Measurements from ENCODE around the gene F10. TPM values are rescaled to one million over a fixed set of nuclear protein-coding genes. Genes with fewer than 3 reads are reported as not detected.

F10 gene
- total and polyA plus RNA-seq, 9 of the 15 experiments (the other 6 are each of a cell fraction or from before 2014, with no cell fraction given): 0.04 to 0.09 (median 0.07) TPM; not detected in 5

- FAIRE-seq: no peak
- Histone ChIP-seq H2AFZ (ENCODE audit: low read depth, low read length) (no peak overlapping the region), H4K20me1 (replicated peaks; ENCODE audit: control insufficient read depth, insufficient read depth, low read length) (0 out of 2 replicates have a peak, but pooled peaks cover 7% of the 10 kb centered on the region), H3K9ac (ENCODE audit: insufficient read depth in 1 of 2, low read depth in 2 of 2, low read length in 2 of 2) (no peak overlapping the region), H3K4me3 (no peak overlapping the region), H3K79me2 (ENCODE audit: control insufficient read depth, insufficient read depth, low read length) (no peaks in the 10 kb centered on the region), H3K9me3 (replicated peaks; ENCODE audit: control insufficient read depth, insufficient read depth, low read depth, low read length) (no peaks in the 10 kb centered on the region), H3K4me1 (replicated peaks in 1 of 2; ENCODE audit: control insufficient read depth in 2 of 2, insufficient read depth in 2 of 2, low read length in 2 of 2) (peaks cover 0 to 10% of the 10 kb centered on the region in 2 experiments; a peak in 2 of 5 replicates), H3K4me2 (ENCODE audit: insufficient read depth, low read length) (no peak overlapping the region), H3K36me3 (ENCODE audit: control insufficient read depth, insufficient read depth, low read length) (no peaks in the 10 kb centered on the region), H3K27me3 (ENCODE audit: control insufficient read depth in 2 of 2, insufficient read depth in 2 of 2, low read length in 2 of 2) (peaks cover 3 to 30% of the 10 kb centered on the region in 2 experiments; a peak in 4 of 5 replicates), H3K9me1 (ENCODE audit: control insufficient read depth, insufficient read depth, low read length) (no peaks in the 10 kb centered on the region), H3K27ac (ENCODE audit: extremely low read depth, low read depth, low read length) (no peak overlapping the region)
- DNase-seq (ENCODE audit: extremely low read depth in 1 of 4, low spot score in 3 of 4): no peak
- intact Hi-C loops (cut with micrococcal nuclease) (no loop called here), in situ Hi-C loops (cut with MboI) (no loop called here)
- CTCF ChIA-PET (ENCODE audit: low intra/inter-chr PET ratio): no interaction called here
- no peak for ATAC-seq
- no TSS peak for BruUV-seq (replicated peaks)
- no peak for TF ChIP-seq MEIS2 (IDR thresholded peaks at IDR 0.05; ENCODE audit: partially characterized antibody)
- no peak for TF ChIP-seq ZNF124 (CRISPR knock-in tag; IDR thresholded peaks at IDR 0.05)
- no peak for TF ChIP-seq ZNF431 (CRISPR knock-in tag; IDR thresholded peaks at IDR 0.05)
- no peak for TF ChIP-seq TFE3 (CRISPR knock-in tag; IDR thresholded peaks at IDR 0.05)
- no peak for TF ChIP-seq NFATC3 (IDR thresholded peaks at IDR 0.05)
- no peak for TF ChIP-seq ZNF507 (tag; conservative IDR thresholded peaks at IDR 0.05)
- TF ChIP-seq ZNF24 (IDR thresholded peaks at IDR 0.05): no peak
- TF ChIP-seq NFYB (IDR thresholded peaks at IDR 0.05; ENCODE audit: extremely low read depth, insufficient read length): no peak
- no peak for TF ChIP-seq MYC (IDR thresholded peaks at IDR 0.05; ENCODE audit: low read depth, low read length)
- no peak for TF ChIP-seq MYC (CRISPR knock-in tag; IDR thresholded peaks at IDR 0.05; ENCODE audit: borderline replicate concordance, low read depth)
- TF ChIP-seq ETV1 (tag; conservative IDR thresholded peaks at IDR 0.05; ENCODE audit: low read depth): no peak
- no peak for TF ChIP-seq PHB (CRISPR knock-in tag; IDR thresholded peaks at IDR 0.05)
- TF ChIP-seq ZNF318 (IDR thresholded peaks at IDR 0.05; ENCODE audit: borderline replicate concordance in 1 of 2, low read depth in 1 of 2): no peak
- 0% methylated on average over 7 of the region's 16 CpGs for WGBS (ENCODE audit: insufficient coverage, low coverage, missing lambda C conversion rate)
- POLR2A ChIA-PET: no interaction called here
Measured at GRCh38 chr13:113105921-113106452, 16.6 kb upstream of the F10 start.

Measured in K562 (cell line).